ENCODE results near the gene PPM1N. TPM values are rescaled to one million over a fixed set of nuclear protein-coding genes. Genes with fewer than 3 reads are reported as not detected.

The PPM1N gene
- total RNA-seq, 1 donor from 2014 or later = 1.3 TPM

- intact Hi-C loops (cut with micrococcal nuclease) = loop anchor here (1.0 kb wide), 1 partner anchor 79 kb away; the partner anchor contains the start of gene POLR1G
Measured at GRCh38 chr19:45485305-45486077, 12.8 kb upstream of the PPM1N start.

DNA sequence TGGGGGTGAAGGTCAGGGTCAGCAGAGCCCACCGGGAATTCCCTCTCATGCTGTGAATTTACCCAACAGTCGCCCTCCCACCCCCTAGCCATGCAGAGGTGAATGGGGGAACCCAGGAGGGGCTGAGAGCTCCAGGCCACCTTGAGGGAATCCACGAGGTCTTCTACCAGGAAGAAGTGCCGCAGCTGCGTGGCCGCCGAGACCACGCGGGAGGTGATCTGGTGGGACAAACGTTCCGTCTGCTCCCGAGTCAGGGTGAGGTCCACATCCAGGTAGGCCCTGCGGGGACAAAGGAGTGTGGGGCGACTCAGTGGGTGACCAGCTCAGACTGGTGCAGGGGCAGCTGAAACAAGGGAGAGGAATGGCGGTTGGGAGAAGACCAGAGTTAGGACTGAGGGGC lies 9.5 kb upstream of the PPM1N start:
- intact Hi-C loops (cut with micrococcal nuclease) = no loop called here

DNA sequence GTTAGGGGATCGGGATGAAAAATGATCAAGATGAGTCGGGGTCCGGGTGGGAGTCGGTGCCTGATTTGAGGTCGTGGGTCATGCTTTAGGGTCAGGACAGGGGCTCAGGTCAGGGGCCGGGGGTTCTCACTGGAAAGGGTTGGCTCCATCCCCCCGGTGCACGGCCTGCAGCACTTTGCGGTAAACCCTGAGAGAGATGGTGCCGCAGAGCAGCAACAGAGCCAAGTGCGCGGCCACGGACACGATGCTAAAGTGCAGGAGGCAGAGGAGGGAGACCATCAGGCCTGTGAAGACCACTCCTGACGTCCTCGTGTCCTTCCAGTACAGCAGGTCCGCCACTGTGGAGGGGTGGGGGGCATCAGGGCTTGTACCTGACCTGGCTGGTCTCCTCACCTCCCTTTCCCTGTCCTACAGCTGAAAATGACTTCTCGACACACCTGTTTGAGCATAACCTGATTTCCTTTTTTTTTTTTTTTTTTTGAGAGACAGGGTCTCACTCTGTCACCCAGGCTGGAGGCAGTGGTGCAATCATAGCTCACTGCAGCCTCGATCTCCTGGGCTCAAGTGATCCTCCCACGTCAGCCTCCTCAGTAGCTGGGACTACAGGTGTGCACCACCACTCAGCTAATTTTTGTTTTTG lies 8.9 kb upstream of the PPM1N start:
- intact Hi-C loops (cut with micrococcal nuclease) = no loop called here

DNA sequence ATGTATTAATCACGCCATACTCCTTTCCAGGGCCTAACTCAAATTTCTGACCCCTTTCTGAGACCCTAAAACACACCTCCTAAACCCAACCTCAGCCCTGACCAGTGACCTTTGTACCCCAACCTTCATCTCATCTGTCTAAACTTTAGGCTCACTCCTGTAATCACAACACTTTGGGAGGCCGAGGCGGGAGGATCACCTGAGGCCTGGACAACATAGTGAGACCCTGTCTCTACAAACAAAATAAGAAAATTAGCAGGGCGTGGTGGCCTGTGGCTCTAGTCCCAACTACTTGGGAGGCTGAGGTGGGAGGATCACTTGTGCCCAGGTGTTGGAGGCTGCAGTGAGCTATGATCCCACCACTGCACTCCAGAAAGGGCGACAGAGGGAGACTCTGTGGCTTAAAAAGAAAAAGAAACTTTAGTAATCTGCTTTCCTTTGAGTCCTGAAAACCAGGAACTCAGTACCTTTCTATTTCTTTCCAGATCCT lies 6.1 kb upstream of the PPM1N start:
- intact Hi-C loops (cut with micrococcal nuclease) = no loop called here

- intact Hi-C loops (cut with micrococcal nuclease) = loop anchor here (1.0 kb wide), 1 partner anchor 65 kb away; no protein-coding TSS in a partner anchor
Measured at GRCh38 chr19:45492627-45493470, 5.4 kb upstream of the PPM1N start.

DNA sequence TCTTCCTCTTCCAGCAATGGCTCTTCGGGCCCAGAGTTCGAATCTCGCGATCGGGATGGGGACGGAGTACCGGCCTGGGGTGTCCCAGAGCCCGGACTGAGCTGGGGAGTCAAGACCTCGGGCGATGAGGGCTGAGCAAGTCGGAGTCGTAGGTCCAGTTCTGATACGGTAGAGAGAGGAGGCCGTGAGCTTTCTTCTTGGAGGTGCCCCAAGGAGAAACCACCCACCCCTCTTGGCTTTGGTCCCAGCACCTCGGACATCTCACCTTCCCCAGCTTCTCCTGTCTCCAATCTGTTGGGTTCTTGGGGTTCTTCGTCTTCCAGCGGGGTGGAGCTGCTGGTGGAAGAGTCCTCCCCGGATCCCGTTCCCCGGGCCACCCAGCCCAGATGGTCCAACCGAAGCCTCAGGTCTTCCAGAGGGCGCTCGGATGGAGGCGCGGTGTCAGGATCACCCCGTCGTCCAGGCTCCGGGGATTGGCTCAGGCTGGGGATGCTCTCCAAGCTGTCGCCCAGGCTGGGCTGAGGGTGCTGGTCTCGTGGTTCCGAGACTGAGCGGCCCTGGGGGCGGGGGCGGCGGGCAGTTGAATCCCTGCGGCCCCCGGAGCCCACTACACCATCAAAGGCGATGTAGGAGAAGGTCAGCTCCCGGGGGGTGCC lies 3.9 kb upstream of the PPM1N start:
- intact Hi-C loops (cut with micrococcal nuclease) = no loop called here

- intact Hi-C loops (cut with micrococcal nuclease) = no loop called here
Measured at GRCh38 chr19:45495178-45495577, 3.1 kb upstream of the PPM1N start.

GRCh38 chr19:45496349-45496953 lies 1.8 kb upstream of the PPM1N start:
- intact Hi-C loops (cut with micrococcal nuclease) = loop anchor here (2.0 kb wide), 1 partner anchor 144 kb away; no protein-coding TSS in a partner anchor

- intact Hi-C loops (cut with micrococcal nuclease) = loop anchor here (1.0 to 2.0 kb wide), 3 partner anchors 9 to 143 kb away; partner anchors contain the start of gene OPA3
Measured at GRCh38 chr19:45497791-45498190, 452 bp upstream of the PPM1N start.

- intact Hi-C loops (cut with micrococcal nuclease) = no loop called here
Measured at GRCh38 chr19:45499196-45500180, 1.2 kb downstream of the PPM1N start.

DNA sequence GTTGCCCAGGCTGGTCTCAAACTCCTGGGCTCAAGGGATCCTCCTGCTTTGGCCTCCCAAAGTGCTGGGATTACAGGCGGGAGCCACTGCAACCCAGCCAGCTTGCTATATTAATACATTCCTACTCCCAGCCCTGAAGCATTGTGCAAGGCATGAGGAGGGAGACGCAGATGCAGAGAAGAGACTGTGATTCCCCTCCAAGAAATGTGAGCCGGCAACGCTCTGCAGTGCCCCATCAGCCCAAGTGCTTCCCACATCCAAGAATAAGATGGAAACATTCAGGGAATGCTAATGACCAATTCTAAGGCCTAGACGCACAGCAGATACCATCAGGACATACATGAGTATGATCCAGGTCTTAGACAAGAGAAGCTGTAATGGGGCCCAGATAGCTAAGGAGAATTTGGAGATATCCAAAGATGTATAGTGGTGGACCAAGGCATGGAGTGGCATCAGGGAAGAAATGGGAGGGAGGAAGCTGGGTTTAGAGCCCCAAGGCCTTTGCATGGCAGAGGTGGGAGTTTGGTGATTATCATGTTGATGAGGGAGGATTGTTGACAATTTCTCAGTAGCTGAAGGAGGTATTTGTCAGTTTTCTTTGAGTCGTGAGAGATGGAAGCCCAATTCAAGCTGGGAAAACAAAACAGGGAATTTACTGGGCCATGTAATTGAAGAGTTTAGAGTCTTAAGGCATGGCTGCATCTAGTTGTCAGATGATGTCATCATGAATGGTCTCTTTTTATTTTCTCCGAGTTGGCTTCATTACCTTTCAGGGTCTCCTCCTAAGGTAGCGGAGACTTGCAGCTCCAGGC lies 2.9 kb downstream of the PPM1N start:
- intact Hi-C loops (cut with micrococcal nuclease) = no loop called here

- intact Hi-C loops (cut with micrococcal nuclease) = no loop called here
Measured at GRCh38 chr19:45501730-45502014, 3.4 kb downstream of the PPM1N start.

DNA sequence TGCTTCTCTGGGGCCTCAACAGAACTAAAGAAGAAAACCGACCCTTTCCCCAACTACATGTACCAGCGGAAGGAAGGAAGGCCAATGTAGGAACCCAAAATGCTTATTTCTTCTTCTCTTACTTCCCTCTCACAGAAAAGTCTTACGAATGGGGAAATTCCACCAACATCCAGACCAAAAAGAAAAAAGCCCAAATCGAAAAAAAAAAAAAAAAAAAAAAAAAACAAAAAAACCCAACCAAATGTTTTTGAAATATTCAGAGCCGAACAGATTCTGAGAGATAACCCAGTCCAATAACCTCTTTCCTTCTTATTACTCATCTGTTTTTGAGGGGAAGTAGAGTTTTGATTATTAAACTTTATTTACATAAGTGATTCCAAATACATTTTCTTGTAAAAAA lies 3.9 kb downstream of the PPM1N start:
- intact Hi-C loops (cut with micrococcal nuclease) = no loop called here

- intact Hi-C loops (cut with micrococcal nuclease) = no loop called here
Measured at GRCh38 chr19:45503909-45504308, 5.7 kb downstream of the PPM1N start.

DNA sequence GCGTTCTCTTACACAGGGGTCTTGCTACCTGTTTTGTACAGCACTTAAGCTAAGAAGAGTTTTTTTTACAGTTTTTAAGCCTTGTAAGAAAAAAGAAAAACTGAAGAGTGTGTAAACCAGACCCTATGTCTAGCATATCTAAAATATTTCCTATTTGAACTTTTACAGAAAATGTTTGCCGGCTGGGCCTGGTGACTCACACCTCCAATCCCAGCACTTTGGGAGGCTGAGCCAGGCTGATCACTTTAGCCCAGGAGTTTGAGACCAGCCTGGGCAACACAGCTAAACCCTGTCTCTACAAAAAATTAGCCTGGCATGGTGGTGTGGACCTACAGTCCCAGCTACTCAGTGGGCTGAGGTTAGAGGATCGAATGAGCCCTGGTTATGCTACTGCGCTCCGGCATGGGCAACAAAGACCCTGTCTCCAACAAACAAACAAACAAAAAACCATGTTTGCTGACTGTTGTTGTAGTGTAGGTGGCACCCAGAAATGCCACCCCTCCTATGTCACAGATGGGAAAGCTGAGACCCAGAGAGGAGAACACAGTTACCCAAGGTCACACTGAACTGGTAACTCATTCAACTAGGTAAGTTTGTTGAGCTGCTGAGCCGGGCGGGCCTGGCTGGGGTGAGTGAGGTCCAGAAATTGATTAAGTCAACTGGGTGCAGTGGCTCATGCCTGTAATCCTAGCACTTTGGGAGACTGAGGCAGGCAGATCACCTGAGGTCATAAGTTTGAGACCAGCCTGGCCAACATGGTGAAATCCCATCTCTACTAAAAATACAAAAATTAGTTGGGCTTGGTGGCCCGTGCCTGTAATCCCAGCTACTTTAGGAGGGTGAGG lies 7.1 kb downstream of the PPM1N start:
- intact Hi-C loops (cut with micrococcal nuclease) = loop anchor here (5.0 kb wide), 2 partner anchors 187 to 753 kb away; partner anchors contain the start of genes QPCTL and SNRPD2

DNA sequence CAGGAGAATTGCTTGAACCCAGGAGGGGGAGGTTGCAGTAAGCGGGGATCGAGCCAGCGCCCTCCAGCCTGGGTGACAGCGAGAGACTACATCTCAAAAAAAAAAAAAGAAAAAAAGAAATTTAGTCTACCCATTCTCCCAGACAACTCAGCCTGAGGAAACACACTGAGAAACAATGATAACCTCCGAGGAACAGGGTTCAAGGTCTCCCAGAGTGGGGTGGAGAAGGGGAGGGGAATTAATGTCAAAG lies 7.7 kb downstream of the PPM1N start:
- intact Hi-C loops (cut with micrococcal nuclease) = loop anchor here (1.0 to 5.0 kb wide), 7 partner anchors 9 to 754 kb away; partner anchors contain the start of genes QPCTL, RTN2 and SNRPD2

DNA sequence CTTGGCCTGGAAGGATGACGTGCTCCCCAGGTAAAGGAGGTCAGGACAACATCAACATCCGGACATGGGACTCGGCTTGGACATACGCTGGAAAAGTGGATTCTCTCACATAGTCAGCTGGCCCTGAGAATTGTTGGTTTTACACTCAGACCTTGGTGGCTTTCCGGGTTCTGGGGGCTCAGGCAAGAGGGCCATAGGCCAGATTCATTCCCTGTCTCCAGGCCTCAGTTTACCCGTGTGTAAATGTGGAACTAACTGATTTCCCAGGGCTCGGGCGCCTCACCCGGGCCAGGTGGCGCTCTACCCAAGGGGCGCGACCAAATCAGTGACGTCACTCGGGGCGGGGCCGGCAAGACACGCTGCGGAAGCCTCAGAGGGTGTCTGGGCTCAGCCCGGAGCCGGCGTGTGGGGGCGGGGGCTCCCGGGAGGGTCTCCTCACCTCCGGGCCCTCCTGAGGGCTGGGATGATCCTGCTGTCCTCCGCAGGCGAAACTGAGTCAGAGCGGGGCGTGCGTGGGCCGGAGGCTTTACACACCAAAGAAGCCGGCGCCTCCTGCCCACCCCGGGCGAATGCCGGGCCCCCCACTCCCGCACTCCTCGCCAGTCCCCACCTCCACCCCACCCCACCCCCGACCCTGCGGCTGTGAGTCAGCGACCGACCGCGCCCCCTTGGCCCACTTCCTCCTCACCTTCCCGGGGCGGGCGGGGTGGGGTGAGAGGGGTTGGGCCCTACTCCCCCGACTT lies 8.2 kb downstream of the PPM1N start:
- intact Hi-C loops (cut with micrococcal nuclease) = loop anchor here (1.0 to 5.0 kb wide), 7 partner anchors 9 to 754 kb away; partner anchors contain the start of genes QPCTL, RTN2 and SNRPD2
